ENCODE results near the gene MEGF10. TPM values are rescaled to one million over a fixed set of nuclear protein-coding genes. Genes with fewer than 3 reads are reported as not detected.

Gene MEGF10
- polyA plus RNA-seq, 1 donor from 2014 or later = 0.05 TPM

GRCh38 chr5:127431977-127432585 is 141.5 kb downstream of the MEGF10 start:
- H3K27me3 ChIP-seq (ENCODE audit: insufficient read depth, low read depth, low read length) = no peaks in the 10 kb centered on the region
- H3K27ac ChIP-seq (ENCODE audit: low read length) = no peak overlapping the region
- no peaks in the 10 kb centered on the region for H3K9me2 ChIP-seq (ENCODE audit: insufficient read depth, low read length)
- no peak overlapping the region for H2AFZ ChIP-seq (ENCODE audit: low read depth, low read length)
- H3K9me3 ChIP-seq (ENCODE audit: low read length) = no peaks in the 10 kb centered on the region
- no peak overlapping the region for H3K9ac ChIP-seq (ENCODE audit: low read length)
- no peaks in the 10 kb centered on the region for H4K20me1 ChIP-seq (ENCODE audit: insufficient read depth)
- H3K36me3 ChIP-seq (ENCODE audit: insufficient read depth, low read length) = no peaks in the 10 kb centered on the region
- H3K4me3 ChIP-seq (ENCODE audit: low read length) = no peak overlapping the region
- no peaks in the 10 kb centered on the region for H3F3A ChIP-seq (ENCODE audit: insufficient read depth, low read length, poor library complexity, severe bottlenecking)
- TF ChIP-seq TAF1 (IDR thresholded peaks at IDR 0.05; ENCODE audit: low read depth) = no peak
- no peak for TF ChIP-seq EZH2 (IDR thresholded peaks at IDR 0.05; ENCODE audit: borderline replicate concordance, insufficient read depth, low read length, poor library complexity, severe bottlenecking)
- no peak for TF ChIP-seq POLR2AphosphoS5 (IDR thresholded peaks at IDR 0.05)
- no peak for TF ChIP-seq MXI1 (conservative IDR thresholded peaks at IDR 0.05; ENCODE audit: poor library complexity, severe bottlenecking)
- TF ChIP-seq REST (IDR thresholded peaks at IDR 0.05; ENCODE audit: borderline replicate concordance) = no peak
- TF ChIP-seq SMC3 (conservative IDR thresholded peaks at IDR 0.05; ENCODE audit: poor library complexity) = no peak
- TF ChIP-seq RAD21 (conservative IDR thresholded peaks at IDR 0.05) = no peak
- no peak for TF ChIP-seq EP300 (conservative IDR thresholded peaks at IDR 0.05; ENCODE audit: poor library complexity, severe bottlenecking)
- no peak for TF ChIP-seq CTCF (IDR thresholded peaks at IDR 0.05; ENCODE audit: poor library complexity, severe bottlenecking)
- H3K79me2 ChIP-seq (replicated peaks; ENCODE audit: insufficient read depth, low read length) = no peaks in the 10 kb centered on the region
- H3K4me2 ChIP-seq (ENCODE audit: low read length) = no peak overlapping the region

DNA sequence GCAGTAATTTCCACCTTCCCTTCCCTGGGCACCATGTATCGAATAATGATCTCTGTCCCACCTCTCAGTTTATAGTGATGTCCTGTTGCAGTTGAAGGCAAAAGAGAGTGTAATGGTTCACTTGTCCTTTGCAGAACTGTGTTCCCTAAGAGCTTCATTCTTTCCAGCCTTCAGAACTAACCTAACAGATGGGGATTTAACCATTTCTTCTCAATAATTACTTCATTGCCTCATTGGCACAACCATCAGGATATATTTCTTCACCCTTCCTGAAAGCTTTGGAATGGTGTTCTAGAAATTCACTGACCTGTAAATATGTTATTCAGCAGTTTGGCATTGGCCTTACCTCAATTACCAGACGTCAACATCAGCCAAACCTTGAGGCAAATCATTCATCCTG is 142.9 kb downstream of the MEGF10 start:
- TF ChIP-seq EP300 (conservative IDR thresholded peaks at IDR 0.05; ENCODE audit: poor library complexity, severe bottlenecking) = no peak
- TF ChIP-seq POLR2AphosphoS5 (IDR thresholded peaks at IDR 0.05) = no peak
- no peak for TF ChIP-seq SMC3 (conservative IDR thresholded peaks at IDR 0.05; ENCODE audit: poor library complexity)
- TF ChIP-seq REST (IDR thresholded peaks at IDR 0.05; ENCODE audit: borderline replicate concordance) = no peak
- no peak for TF ChIP-seq MXI1 (conservative IDR thresholded peaks at IDR 0.05; ENCODE audit: poor library complexity, severe bottlenecking)
- TF ChIP-seq TAF1 (IDR thresholded peaks at IDR 0.05; ENCODE audit: low read depth) = no peak
- no peak for TF ChIP-seq EZH2 (IDR thresholded peaks at IDR 0.05; ENCODE audit: borderline replicate concordance, insufficient read depth, low read length, poor library complexity, severe bottlenecking)
- TF ChIP-seq RAD21 (conservative IDR thresholded peaks at IDR 0.05) = no peak
- no peak for TF ChIP-seq CTCF (IDR thresholded peaks at IDR 0.05; ENCODE audit: poor library complexity, severe bottlenecking)
- no peaks in the 10 kb centered on the region for H3K9me3 ChIP-seq (ENCODE audit: low read length)
- H3K79me2 ChIP-seq (replicated peaks; ENCODE audit: insufficient read depth, low read length) = no peaks in the 10 kb centered on the region
- H3K9me2 ChIP-seq (ENCODE audit: insufficient read depth, low read length) = no peaks in the 10 kb centered on the region
- H3K9ac ChIP-seq (ENCODE audit: low read length) = no peak overlapping the region
- no peaks in the 10 kb centered on the region for H4K20me1 ChIP-seq (ENCODE audit: insufficient read depth)
- H3F3A ChIP-seq (ENCODE audit: insufficient read depth, low read length, poor library complexity, severe bottlenecking) = no peaks in the 10 kb centered on the region
- H3K27me3 ChIP-seq (ENCODE audit: insufficient read depth, low read depth, low read length) = no peaks in the 10 kb centered on the region
- no peak overlapping the region for H3K27ac ChIP-seq (ENCODE audit: low read length)
- H3K36me3 ChIP-seq (ENCODE audit: insufficient read depth, low read length) = no peaks in the 10 kb centered on the region
- no peak overlapping the region for H2AFZ ChIP-seq (ENCODE audit: low read depth, low read length)
- no peak overlapping the region for H3K4me3 ChIP-seq (ENCODE audit: low read length)
- H3K4me2 ChIP-seq (ENCODE audit: low read length) = no peak overlapping the region

Measured in neural cell (in vitro differentiated cells).